Endothelial cell of umbilical vein (primary cell): ENCODE data around the gene PLEKHH2.

Source experiments
- CTCF ChIP-seq, 2 donors: IDR thresholded peaks; 1 replicate in 1 of 2; 2 replicates in 1 of 2; pipeline ENCODE4 v1.5.1; 2011; ENCODE audit warnings: low read length in 2 of 2, mild to moderate bottlenecking in 2 of 2, moderate library complexity in 2 of 2, control low read depth in 1 of 2, inconsistent platforms in 1 of 2, low read depth in 1 of 2; ENCODE audit not compliant: insufficient read depth in 1 of 2; ENCODE audit errors: extremely low read depth in 1 of 2
- EZH2 ChIP-seq: IDR thresholded peaks from 2 replicates; pipeline ENCODE4 v1.6.1; 2012; ENCODE audit warnings: borderline replicate concordance, low read depth, mild to moderate bottlenecking, moderate library complexity, low read length, inconsistent platforms; ENCODE audit not compliant: severe bottlenecking
- POLR2A ChIP-seq: IDR thresholded peaks from 2 replicates; pipeline ENCODE4 v1.6.1; 2012; ENCODE audit warnings: low read depth, mild to moderate bottlenecking, control low read depth, low read length
- TF ChIP-seq, protein P1 (sequence below): IDR thresholded peaks from 2 replicates; pipeline ENCODE4 v1.6.1; 2011; ENCODE audit not compliant: insufficient read depth, insufficient read length

DNA sequence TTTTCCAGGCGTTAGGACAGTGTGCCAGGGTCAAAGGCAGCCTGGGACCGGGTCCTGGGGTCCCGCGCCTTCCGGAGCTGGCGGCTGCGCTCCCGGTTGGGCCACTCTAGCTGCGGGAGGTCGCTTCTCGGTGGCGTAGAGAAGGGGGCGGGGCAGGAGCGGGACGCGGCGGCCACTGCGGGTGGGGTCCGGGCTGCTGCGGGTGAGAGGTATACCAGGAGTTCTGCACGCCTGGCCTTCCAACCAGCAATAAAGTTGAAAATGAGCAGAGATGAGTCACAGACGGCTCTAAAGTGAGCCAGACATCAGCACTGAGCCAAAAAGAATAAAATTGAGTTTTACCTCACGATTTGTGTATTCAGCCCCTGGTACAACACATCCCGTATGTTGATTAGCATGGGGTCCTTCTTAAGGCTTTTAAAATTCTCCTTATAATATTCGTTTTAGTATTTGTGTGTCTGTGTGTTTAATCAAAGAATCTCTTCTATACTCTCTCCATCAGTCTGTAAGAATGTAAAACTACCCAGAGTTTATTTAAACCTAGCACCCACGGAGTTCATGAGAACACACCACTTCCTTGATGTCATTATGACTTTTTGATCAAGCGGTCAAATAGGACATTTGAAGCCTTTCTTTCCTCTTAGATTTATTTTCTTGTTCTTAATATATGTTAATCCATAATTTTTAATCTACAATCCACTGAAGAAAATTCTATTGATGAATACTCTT, 39.4 kb downstream of the PLEKHH2 start, which contains the start of gene C1GALT1C1L:
- TF ChIP-seq EZH2: no peak
- TF ChIP-seq CTCF (IDR thresholded peaks at IDR 0.05; ENCODE audit: extremely low read depth in 1 of 2, insufficient read depth in 1 of 2, low read depth in 1 of 2, low read length in 2 of 2): no peak
- TF ChIP-seq POLR2A: no peak
- TF ChIP-seq, protein P1, sequence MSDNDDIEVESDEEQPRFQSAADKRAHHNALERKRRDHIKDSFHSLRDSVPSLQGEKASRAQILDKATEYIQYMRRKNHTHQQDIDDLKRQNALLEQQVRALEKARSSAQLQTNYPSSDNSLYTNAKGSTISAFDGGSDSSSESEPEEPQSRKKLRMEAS: no peak
